Measurements from ENCODE around the gene MRPL43.

Gene MRPL43

DNA sequence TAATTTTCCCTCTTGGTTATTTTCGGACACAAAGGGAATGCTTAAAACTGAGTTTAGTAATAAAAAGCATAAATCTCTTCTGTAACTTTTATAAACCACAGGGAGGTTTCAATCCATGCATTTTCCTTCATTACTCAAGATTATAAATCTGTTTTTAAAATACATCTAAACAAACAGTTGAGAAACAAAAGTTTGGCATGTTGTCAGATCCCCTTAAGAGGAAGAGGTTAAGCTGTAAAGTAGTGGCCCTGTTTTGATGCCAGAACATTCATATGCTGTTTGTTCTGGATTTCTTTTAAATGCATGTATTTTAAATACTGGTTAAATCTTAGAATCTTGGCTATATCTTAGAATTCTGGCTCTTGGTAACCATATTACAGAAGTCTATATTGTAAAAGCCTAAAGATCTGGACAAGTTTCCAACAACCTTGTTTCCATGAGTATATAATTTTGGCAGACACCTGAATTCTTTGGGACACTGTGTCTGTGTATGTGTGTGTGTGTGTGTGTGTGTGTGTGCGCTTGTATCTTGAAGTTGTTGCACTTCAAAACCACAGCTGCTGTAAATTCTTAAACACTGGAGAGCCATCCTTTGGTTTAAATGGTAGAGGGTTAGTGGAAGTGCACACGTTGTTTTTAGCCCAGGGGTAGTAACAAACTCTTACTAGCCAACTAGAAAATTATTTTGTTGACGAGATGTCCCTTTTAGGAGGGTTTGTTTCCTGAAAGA is 24.8 kb downstream of the MRPL43 start:
- no peak for DNase-seq

DNA sequence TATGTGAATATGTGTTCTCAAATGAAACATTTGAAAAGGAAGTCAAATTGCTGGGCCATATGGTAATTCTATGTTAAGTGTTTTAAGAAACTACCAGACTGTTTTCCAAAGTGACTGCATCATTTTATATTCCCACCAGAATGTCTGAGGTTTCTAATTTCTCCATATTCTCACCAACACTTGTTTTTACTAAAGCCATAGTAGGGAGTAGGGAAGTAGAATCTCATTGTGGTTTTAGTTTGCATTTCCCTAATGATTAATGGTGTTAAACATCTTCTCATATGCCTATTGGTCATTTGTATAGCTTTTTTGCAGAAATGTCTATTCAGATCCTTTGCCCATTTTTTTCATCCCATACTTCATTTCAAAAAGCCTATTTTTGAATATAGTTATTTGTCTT is 27.0 kb downstream of the MRPL43 start:
- peak; percentile 25 to 77 (median 77) for DNase-seq

DNA sequence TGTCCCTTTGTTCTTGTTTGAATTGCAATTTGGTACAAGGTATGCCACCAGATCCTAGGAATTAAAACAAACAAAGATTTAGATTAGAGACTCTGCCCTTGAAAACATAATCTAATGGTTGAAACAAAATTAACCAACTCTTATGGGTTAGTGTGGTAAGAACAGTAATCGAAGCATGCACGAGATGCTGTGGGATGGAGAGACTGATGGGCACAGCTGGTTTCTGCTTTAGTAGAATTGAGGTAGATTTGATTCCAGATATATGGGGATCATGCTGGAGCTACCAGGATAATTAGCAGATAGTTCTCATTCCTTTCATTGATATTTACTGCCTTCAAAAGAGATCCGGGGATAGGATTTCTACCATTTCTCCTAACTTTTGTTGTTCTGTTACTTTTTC is 38.4 kb downstream of the MRPL43 start:
- peak in 1 of 3 donors; percentile 12 for DNase-seq

DNA sequence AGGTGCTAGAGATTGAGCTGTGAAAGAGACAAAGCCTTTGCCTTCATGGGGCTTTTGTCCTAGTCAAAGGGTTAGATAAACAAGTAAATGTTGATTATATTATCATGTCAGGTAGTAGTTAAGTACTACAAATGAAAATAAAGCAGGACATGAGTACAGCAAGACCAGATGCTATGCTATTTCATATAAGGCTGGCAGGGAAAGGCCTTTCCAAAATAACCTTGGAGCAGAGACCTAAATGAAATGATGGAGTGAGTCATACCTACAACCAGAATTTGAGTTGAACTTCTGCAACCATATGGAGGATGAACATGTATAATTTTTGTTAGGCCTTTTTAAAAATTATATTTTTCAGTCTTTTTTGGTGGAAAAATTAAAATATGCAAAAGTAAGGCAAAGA is 41.5 kb downstream of the MRPL43 start:
- DNase-seq = no peak

DNA sequence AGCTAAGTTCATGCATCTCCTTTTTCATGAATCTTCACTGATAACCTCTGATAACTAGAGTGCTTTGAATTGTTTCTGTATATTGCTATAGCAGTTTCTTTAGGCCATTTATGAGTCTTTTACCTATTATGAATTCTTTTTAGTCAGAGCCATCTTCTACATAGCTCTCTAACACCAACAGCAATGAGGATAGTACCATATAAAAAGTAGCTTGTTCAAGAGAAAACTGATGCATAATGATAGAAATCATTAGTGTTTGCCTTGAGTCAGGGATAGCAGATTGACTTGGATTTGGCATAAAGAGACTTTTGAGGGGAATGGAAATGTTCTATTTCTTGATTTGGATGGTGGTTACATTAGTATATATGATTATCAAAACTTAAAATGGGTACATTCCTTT is 43.8 kb downstream of the MRPL43 start:
- DNase-seq = no peak

DNA sequence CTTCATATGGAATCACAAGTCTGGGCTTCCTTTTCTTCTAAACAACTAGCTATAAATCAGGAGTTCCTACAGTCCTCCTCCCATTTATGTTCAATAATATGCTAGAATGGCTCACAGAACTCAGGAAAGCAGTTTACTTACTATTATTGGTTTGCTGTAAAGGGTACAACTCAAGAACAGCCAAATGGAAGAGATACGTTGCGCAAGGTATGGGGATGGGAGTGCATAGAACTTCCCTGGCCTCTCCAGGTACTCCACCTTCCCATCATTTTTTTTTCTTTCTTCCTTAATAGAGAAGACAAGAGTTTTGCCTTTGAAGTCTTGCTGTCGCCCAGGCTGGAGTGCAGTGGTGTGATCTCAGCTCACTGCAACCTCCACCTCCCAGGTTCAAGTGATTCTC is 45.1 kb downstream of the MRPL43 start:
- DNase-seq = no peak

DNA sequence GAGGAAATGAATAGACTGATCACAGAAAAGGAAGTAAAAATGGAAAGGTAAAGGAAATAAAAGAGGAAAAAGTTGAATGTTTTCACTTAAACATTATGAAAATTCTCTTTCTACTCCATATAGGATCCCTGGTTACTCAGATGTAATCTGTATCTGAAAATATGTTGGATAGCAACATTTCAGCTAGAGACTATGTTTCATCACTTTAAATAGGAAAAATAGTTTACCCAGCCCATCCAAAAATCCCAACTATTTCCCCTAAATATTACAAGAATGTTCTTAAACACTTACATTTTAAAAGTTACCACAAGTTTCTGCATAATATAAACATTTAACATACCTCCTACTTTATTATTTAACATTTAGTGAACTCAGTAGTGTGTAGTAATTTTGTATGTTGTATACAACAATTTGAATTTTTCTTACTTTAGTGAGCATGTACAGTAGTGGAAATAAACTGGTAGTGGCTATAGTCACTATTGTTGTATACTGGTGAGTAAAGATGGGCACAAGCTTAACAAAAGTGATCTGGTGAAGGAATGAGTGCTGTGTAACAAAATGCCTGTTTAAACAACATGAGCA is 47.4 kb downstream of the MRPL43 start:
- DNase-seq = no peak

Measured in suppressor macrophage treated with lipopolysaccharide for 1 hour (primary cell).